PC-9 (cell line): ENCODE data around the gene CD151. TPM values are rescaled to one million over a fixed set of nuclear protein-coding genes. Genes with fewer than 3 reads are reported as not detected.

Experiments
- BruUV-seq: library from RNA; stranded (reverse); fragments of 400-500 nt; replicated peaks from 2 replicates; lab custom pipeline; 2021; lab: Mats Ljungman, UMichigan
- CTCF ChIA-PET: fragments of 300-600 bp; sonication (Branson Sonifier 250); formaldehyde crosslinking; loops from one replicate; lab custom pipeline; 2022; ENCODE audit warnings: antibody characterized with exemption; lab: Charles Lee
- POLR2A ChIA-PET: fragments of 300-600 bp; sonication (Branson Sonifier 250); formaldehyde crosslinking; loops from one replicate; lab custom pipeline; 2022; ENCODE audit warnings: antibody characterized with exemption; ENCODE audit not compliant: unreplicated experiment; lab: Charles Lee
- DNase-seq, 2 experiments: peaks; one replicate each; pipeline versions ENCODE4 v3.0.0 to v3.0.0-alpha.2; 2015 to 2022; ENCODE audit warnings: mixed read lengths in 1 of 2
- H2AFZ ChIP-seq: fragments of 200-600 bp; sonication (generic); 2 replicates; pipeline ENCODE4 v1.8.1; 2017; ENCODE audit warnings: antibody characterized with exemption
- H3F3A ChIP-seq: fragments of 200-600 bp; sonication (generic); 2 replicates; pipeline ENCODE4 v1.8.1; 2017; ENCODE audit warnings: antibody characterized with exemption, mild to moderate bottlenecking, low read depth; ENCODE audit not compliant: insufficient read depth
- H3K27ac ChIP-seq: fragments of 200-600 bp; sonication (generic); 2 replicates; pipeline ENCODE4 v1.6.1; 2016; ENCODE audit warnings: mixed run types
- H3K27me3 ChIP-seq: fragments of 200-600 bp; sonication (generic); 2 replicates; pipeline ENCODE4 v1.6.1; 2016; ENCODE audit warnings: low read depth, mixed run types; ENCODE audit not compliant: insufficient read depth
- H3K36me3 ChIP-seq: fragments of 200-600 bp; sonication (generic); 2 replicates; pipeline ENCODE4 v1.6.1; 2016; ENCODE audit warnings: low read depth, mixed run types
- H3K4me1 ChIP-seq: fragments of 200-600 bp; sonication (generic); replicated peaks from 2 replicates; pipeline ENCODE4 v1.6.1; 2016; ENCODE audit warnings: mixed run types; ENCODE audit not compliant: insufficient read depth
- H3K4me2 ChIP-seq: fragments of 200-600 bp; sonication (generic); 2 replicates; pipeline ENCODE4 v1.6.1; 2017; ENCODE audit warnings: mixed run types
- H3K4me3 ChIP-seq: fragments of 200-600 bp; sonication (generic); 2 replicates; pipeline ENCODE4 v1.6.1; 2016; ENCODE audit warnings: mixed run types
- H3K79me2 ChIP-seq: fragments of 200-600 bp; sonication (generic); 2 replicates; pipeline ENCODE4 v1.6.1; 2017; ENCODE audit warnings: low read depth, mixed run types
- H3K9me2 ChIP-seq: fragments of 200-600 bp; sonication (generic); 2 replicates; pipeline ENCODE4 v1.8.1; 2017; ENCODE audit warnings: mild to moderate bottlenecking; ENCODE audit not compliant: insufficient read depth
- H3K9me3 ChIP-seq: fragments of 200-600 bp; sonication (generic); 2 replicates; pipeline ENCODE4 v1.8.1; 2016; ENCODE audit warnings: low read depth; ENCODE audit not compliant: insufficient read depth
- H4K20me1 ChIP-seq: fragments of 200-600 bp; sonication (generic); 2 replicates; pipeline ENCODE4 v1.8.1; 2017; ENCODE audit not compliant: insufficient read depth
- CTCF ChIP-seq: fragments of 200-600 bp; sonication (generic); conservative IDR thresholded peaks from 2 replicates; pipeline ENCODE4 v1.6.1; 2017; ENCODE audit warnings: mixed run types, antibody characterized with exemption, mild to moderate bottlenecking, moderate library complexity
- EZH2 ChIP-seq: fragments of 200-600 bp; sonication (generic); IDR thresholded peaks from 2 replicates; pipeline ENCODE4 v1.8.0; 2017; ENCODE audit warnings: antibody characterized with exemption, low read depth
- intact Hi-C: fragments of 100-400 bp; cut with micrococcal nuclease; formaldehyde crosslinking; loops from one replicate; pipeline ENCODE4 v1.10.0; 2022; ENCODE audit not compliant: unreplicated experiment
- total RNA-seq: library from RNA; stranded (reverse); gene quantifications from 2 replicates; pipeline ENCODE4 v1.2.3, GENCODE V29; 2021

Gene CD151
- total RNA-seq, 1 experiment from 2014 or later = 184 TPM

- Histone ChIP-seq H4K20me1 (peaks cover 13% of the 10 kb centered on the region), H3K27me3 (no peaks in the 10 kb centered on the region), H2AFZ (no peak overlapping the region), H3K9me3 (no peaks in the 10 kb centered on the region), H3K4me1 (peaks cover 19% of the 10 kb centered on the region), H3K4me3 (no peak overlapping the region), H3K9me2 (no peaks in the 10 kb centered on the region), H3K36me3 (no peaks in the 10 kb centered on the region), H3F3A (peaks cover 26% of the 10 kb centered on the region; the same call in 1 of the 2 replicates), H3K27ac (no peak overlapping the region), H3K79me2 (peaks cover 22% of the 10 kb centered on the region), H3K4me2 (no peak overlapping the region)
- ChIA-PET POLR2A (no interaction called here), CTCF (no interaction called here)
- no TSS peak for BruUV-seq
- intact Hi-C loops = no loop called here
- peak in 1 of 2 experiments; percentile 13 for DNase-seq
- TF ChIP-seq EZH2 = no peak
- no peak for TF ChIP-seq CTCF
Measured at GRCh38 chr11:836274-836673, 3.5 kb downstream of the CD151 start.

- Histone ChIP-seq H3K36me3 (no peaks in the 10 kb centered on the region), H3K9me3 (no peaks in the 10 kb centered on the region), H3F3A (peaks cover 26% of the 10 kb centered on the region; the same call in 1 of the 2 replicates), H3K4me3 (no peak overlapping the region), H2AFZ (no peak overlapping the region), H3K79me2 (peaks cover 26% of the 10 kb centered on the region), H3K4me2 (no peak overlapping the region), H4K20me1 (peaks cover 17% of the 10 kb centered on the region), H3K4me1 (peaks cover 19% of the 10 kb centered on the region), H3K9me2 (no peaks in the 10 kb centered on the region), H3K27ac (no peak overlapping the region), H3K27me3 (no peaks in the 10 kb centered on the region)
- DNase-seq = no peak
- no TSS peak for BruUV-seq
- intact Hi-C loops = no loop called here
- TF ChIP-seq EZH2 (no peak), CTCF (no peak)
- POLR2A ChIA-PET = no interaction called here
- CTCF ChIA-PET = no interaction called here
Measured at GRCh38 chr11:836700-837099, 3.9 kb downstream of the CD151 start.

GRCh38 chr11:837189-837989 is 4.6 kb downstream of the CD151 start:
- Histone ChIP-seq H3F3A (peaks cover 26% of the 10 kb centered on the region; the same call in 1 of the 2 replicates), H3K79me2 (peaks cover 31% of the 10 kb centered on the region), H3K36me3 (no peaks in the 10 kb centered on the region), H3K27me3 (no peaks in the 10 kb centered on the region), H3K4me1 (peaks cover 19% of the 10 kb centered on the region), H4K20me1 (peaks cover 18% of the 10 kb centered on the region), H3K27ac (no peak overlapping the region), H3K9me3 (no peaks in the 10 kb centered on the region), H2AFZ (no peak overlapping the region), H3K4me3 (no peak overlapping the region), H3K9me2 (no peaks in the 10 kb centered on the region), H3K4me2 (no peak overlapping the region)
- POLR2A ChIA-PET = interaction anchor here (0.6 kb wide), 1 partner anchor 181 kb away, joined by 3 read pairs; no protein-coding TSS in a partner anchor
- CTCF ChIA-PET = no interaction called here
- TF ChIP-seq EZH2 = no peak
- no TSS peak for BruUV-seq
- DNase-seq = no peak
- intact Hi-C loops = no loop called here
